Subcutaneous abdominal adipose tissue (tissue), 5 donors: Measurements from ENCODE around the gene LRRC27.
"Not testable (repeated sequence)": the region's sequence is repeated elsewhere in the genome, so short reads cannot be mapped to it uniquely, and the experiment has no call there.

Experiments used
- H3K27ac ChIP-seq: one replicate; pipeline ENCODE4 v1.7.0; 2013; ENCODE audit warnings: low read depth, mild to moderate bottlenecking, inconsistent platforms, low read length, moderate library complexity
- H3K27me3 ChIP-seq, 5 donors: one replicate each; pipeline ENCODE4 v1.7.0; 2013; ENCODE audit warnings: low read length in 5 of 5, inconsistent platforms in 1 of 5; ENCODE audit not compliant: control insufficient read depth in 5 of 5, insufficient read depth in 4 of 5
- H3K36me3 ChIP-seq, 5 donors: one replicate each; pipeline ENCODE4 v1.7.0; 2013; ENCODE audit warnings: low read length in 5 of 5; ENCODE audit not compliant: control insufficient read depth in 5 of 5, insufficient read depth in 5 of 5
- H3K4me1 ChIP-seq, 5 donors: one replicate each; pipeline ENCODE4 v1.7.0; 2013; ENCODE audit warnings: low read length in 5 of 5, mild to moderate bottlenecking in 3 of 5, moderate library complexity in 1 of 5; ENCODE audit not compliant: control insufficient read depth in 5 of 5, insufficient read depth in 5 of 5
- H3K4me3 ChIP-seq, 5 donors: one replicate each; pipeline ENCODE4 v1.7.0; 2013; ENCODE audit warnings: low read length in 5 of 5, low read depth in 1 of 5
- H3K9ac ChIP-seq, 5 donors: one replicate each; pipeline ENCODE4 v1.7.0; 2013; ENCODE audit warnings: low read length in 5 of 5, mild to moderate bottlenecking in 4 of 5, moderate library complexity in 3 of 5
- H3K9me3 ChIP-seq, 5 donors: one replicate each; pipeline ENCODE4 v1.7.0; 2013; ENCODE audit warnings: low read length in 5 of 5; ENCODE audit not compliant: control insufficient read depth in 5 of 5
- donor health status: healthy.
- donor health status: healthy.
- donor health status: healthy.
- donor health status: healthy.
- donor health status: healthy.

The LRRC27 gene

GRCh38 chr10:132347211-132347930, 15.4 kb downstream of the LRRC27 start:
- H3K27me3 ChIP-seq, result no peaks in the 10 kb centered on the region
- peaks cover 10 to 62% (median 23%) of the 10 kb centered on the region in 5 donors for H3K36me3 ChIP-seq
- H3K9me3 ChIP-seq, result no peaks in the 10 kb centered on the region
- no peak overlapping the region for H3K27ac ChIP-seq
- H3K4me3 ChIP-seq, result no peak overlapping the region
- no peak overlapping the region for H3K9ac ChIP-seq
- peaks cover 0 to 10% (median 0%) of the 10 kb centered on the region in 5 donors for H3K4me1 ChIP-seq

- no peaks in the 10 kb centered on the region for H3K27me3 ChIP-seq
- no peak overlapping the region for H3K4me3 ChIP-seq
- no peak overlapping the region for H3K27ac ChIP-seq
- no peak overlapping the region for H3K9ac ChIP-seq
- H3K9me3 ChIP-seq, result no peaks in the 10 kb centered on the region
- peaks cover 10 to 61% (median 23%) of the 10 kb centered on the region in 5 donors for H3K36me3 ChIP-seq
- peaks cover 0 to 10% (median 0%) of the 10 kb centered on the region in 5 donors for H3K4me1 ChIP-seq
These were observed 15.9 kb downstream of the LRRC27 start for GRCh38 chr10:132347931-132348267.

DNA sequence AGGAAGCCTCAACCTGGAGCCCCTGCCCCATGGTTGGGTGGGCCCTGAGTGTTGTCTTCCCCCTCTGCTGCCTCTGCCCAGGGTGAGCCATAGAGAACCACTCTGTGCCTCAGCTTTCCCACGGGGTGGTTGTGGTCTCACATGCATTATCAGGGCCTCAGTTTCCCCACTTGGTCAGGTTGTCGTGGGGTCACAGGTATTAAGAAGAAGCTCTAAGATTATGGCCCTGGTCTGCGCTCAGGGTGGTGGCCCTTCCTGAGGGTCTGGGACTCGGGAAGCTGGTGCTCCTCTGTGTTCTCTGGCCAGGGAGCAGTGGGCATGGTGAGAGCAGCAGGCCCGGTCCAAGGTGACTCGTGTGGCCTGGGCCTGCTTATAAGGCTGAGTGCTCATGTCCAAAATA, 17.8 kb downstream of the LRRC27 start:
- Histone ChIP-seq H3K27ac (no peak overlapping the region), H3K9me3 (no peaks in the 10 kb centered on the region), H3K4me1 (peaks cover 0 to 10% (median 0%) of the 10 kb centered on the region in 5 donors), H3K9ac (no peak overlapping the region), H3K4me3 (no peak overlapping the region), H3K36me3 (peaks cover 5 to 67% (median 26%) of the 10 kb centered on the region in 5 donors), H3K27me3 (no peaks in the 10 kb centered on the region)

GRCh38 chr10:132350391-132350790, 18.4 kb downstream of the LRRC27 start:
- H3K27ac ChIP-seq, result no peak overlapping the region

GRCh38 chr10:132350946-132351345, 19.0 kb downstream of the LRRC27 start:
- H3K36me3 ChIP-seq, result peaks cover 0 to 61% (median 20%) of the 10 kb centered on the region in 5 donors
- no peak overlapping the region for H3K9ac ChIP-seq
- no peaks in the 10 kb centered on the region for H3K27me3 ChIP-seq
- no peaks in the 10 kb centered on the region for H3K9me3 ChIP-seq
- H3K27ac ChIP-seq, result no peak overlapping the region
- no peak overlapping the region for H3K4me3 ChIP-seq
- peaks cover 0 to 10% (median 0%) of the 10 kb centered on the region in 5 donors for H3K4me1 ChIP-seq

More at GRCh38 chr10:132350391-132350790, 18.4 kb downstream of the LRRC27 start:
- Histone ChIP-seq H3K27me3 (no peaks in the 10 kb centered on the region), H3K9me3 (no peaks in the 10 kb centered on the region), H3K4me3 (no peak overlapping the region), H3K4me1 (peaks cover 0 to 10% (median 0%) of the 10 kb centered on the region in 5 donors), H3K36me3 (peaks cover 0 to 62% (median 20%) of the 10 kb centered on the region in 5 donors), H3K9ac (no peak overlapping the region)

DNA sequence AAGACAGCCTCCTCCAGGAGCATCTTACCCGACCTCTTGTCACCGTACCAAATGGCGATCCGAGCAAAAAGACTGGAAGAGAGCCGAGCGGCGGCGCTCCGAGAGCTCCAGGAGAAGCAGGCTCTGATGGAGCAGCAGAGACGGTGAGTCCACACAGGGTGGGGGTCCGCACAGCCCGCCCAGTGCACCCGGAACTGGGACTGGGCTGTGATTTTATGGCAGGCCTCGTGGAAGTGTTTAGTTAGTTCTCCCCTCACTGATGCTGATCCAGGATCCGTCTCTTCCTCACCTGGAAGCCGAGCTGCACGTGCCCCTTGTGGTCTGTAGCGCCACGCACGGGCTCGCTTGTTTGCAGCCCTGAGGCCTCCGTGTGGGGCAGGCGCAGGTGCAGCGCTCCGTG, 19.6 kb downstream of the LRRC27 start:
- Histone ChIP-seq H3K9me3 (no peaks in the 10 kb centered on the region), H3K36me3 (peaks cover 0 to 62% (median 20%) of the 10 kb centered on the region in 5 donors), H3K4me1 (peaks cover 0 to 10% (median 0%) of the 10 kb centered on the region in 5 donors), H3K9ac (no peak overlapping the region), H3K4me3 (no peak overlapping the region), H3K27ac (no peak overlapping the region), H3K27me3 (no peaks in the 10 kb centered on the region)

DNA sequence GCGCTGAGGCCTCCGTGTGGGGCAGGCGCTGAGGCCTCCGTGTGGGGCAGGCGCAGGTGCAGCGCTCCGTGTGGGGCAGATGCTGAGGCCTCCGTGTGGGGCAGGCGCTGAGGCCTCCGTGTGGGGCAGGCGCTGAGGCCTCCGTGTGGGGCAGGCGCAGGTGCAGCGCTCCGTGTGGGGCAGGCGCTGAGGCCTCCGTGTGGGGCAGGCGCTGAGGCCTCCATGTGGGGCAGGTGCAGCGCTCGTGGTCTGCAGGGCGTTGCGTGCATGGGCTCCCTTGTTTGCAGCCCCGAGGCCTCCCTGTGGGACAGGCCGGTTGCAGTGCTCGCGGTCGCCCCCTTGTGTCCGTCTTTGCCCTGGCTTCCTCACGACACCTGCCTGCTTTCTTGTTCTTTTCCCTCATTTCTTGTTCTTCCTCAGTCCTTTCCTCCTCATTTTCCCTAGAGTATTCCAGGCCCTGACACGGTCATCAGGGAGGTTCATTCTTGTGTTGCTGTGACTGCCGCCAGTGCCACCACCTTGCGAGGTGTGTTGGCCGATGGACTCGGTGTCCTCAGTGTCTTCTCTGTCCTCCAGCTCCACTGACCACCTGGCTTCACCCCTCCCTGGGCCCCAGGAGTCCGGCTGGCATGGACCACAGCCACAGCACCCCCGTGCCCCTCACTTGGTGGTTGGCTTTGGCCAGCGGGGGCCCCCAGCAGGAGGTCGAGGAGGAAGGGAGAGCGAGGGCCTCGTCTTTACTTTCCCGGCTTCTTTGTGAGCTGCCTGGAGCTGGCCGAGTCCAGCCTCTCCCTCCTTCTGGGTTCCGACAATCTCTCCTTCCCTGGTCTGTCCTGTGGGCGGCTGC, 20.7 kb downstream of the LRRC27 start:
- H3K27ac ChIP-seq, H3K4me3 ChIP-seq, H3K27me3 ChIP-seq, H3K9me3 ChIP-seq, H3K9ac ChIP-seq: not testable (repeated sequence)
- peaks cover 0 to 56% (median 19%) of the 10 kb centered on the region in 5 donors for H3K36me3 ChIP-seq
- H3K4me1 ChIP-seq, result peaks cover 0 to 21% (median 10%) of the 10 kb centered on the region in 5 donors

DNA sequence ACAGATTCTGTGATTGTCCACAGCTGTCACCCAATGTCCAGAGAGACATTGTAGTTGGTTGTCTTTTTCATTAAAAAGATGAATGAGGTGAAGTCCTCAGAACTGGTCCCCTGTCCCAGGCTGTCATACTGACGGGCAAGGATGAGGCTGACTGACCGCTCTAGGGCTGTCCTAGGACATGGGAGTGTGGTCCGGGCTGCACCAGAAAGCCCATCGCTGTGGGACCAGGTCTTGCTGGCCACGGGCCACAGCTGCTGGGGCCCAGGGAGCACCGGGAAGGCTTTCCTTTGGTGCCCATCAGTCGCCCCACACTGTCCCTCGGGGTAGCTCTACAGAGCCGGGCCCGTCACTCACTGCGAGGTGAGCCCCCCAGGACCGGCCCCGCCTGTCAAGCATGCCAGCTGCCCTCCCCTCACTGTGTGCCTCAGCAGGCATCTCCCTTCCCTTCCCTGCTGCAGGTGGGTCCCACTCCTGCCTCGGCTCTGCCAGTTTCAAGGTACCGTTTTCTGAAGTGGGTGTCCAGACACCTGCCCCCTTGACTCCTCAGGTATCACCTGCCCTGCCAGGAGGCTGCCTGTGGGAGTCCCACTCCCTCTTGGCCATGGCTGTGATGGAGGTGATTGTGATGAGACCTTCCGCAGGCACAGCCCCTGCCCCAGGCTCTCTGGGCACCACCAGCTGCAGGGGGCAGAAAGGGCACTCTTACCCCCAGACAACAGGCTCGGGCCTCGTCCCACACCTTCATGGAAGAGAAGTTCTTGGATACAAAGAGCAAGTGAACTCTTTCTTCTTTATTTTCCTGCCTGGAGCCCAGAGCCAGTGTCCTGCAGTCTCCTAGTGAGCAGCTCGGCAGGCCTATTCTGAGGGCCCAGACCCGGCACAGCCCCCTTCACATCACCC, 21.7 kb downstream of the LRRC27 start:
- no peak overlapping the region for H3K27ac ChIP-seq
- no peak overlapping the region for H3K9ac ChIP-seq
- peaks cover 0 to 46% (median 12%) of the 10 kb centered on the region in 5 donors for H3K36me3 ChIP-seq
- no peaks in the 10 kb centered on the region for H3K9me3 ChIP-seq
- H3K27me3 ChIP-seq, result no peaks in the 10 kb centered on the region
- peaks cover 0 to 24% (median 15%) of the 10 kb centered on the region in 5 donors for H3K4me1 ChIP-seq
- no peak overlapping the region for H3K4me3 ChIP-seq

DNA sequence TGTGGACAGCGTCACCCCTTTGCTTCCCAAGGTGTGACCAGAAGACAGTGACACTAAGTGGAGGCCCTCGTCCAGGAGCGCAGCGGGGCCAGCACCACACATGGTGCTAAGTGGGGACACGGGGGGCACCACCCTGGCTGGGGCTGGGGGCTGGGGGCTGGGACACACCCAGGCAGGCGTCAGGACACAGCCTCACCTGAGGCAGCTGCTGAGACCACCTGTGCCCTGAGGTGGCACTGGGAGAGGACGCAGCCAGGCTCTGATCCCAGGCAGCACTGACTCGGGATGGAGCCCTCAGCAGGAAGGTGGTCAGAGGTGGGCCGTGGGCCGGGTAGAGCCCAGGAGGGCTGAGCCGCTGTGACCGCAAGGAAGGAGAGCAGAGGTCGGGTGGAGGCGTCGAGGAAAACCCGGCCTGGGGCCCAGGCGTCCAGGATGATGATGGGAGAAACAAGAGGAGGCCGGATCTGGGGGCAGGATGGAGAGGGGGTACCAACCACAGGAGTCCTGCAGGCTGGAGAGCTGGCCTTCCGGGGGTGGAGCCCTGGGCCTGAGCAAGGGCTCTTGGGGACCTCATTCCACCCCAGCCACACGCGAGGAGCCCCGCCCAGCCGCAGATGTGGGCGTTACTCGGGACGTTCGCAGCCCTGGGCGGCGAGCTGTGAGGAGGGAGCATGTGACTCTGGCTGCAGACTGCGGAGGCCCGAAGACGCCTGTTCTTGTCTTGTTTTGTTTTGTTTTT, 22.5 kb downstream of the LRRC27 start:
- no peak overlapping the region for H3K4me3 ChIP-seq
- peaks cover 0 to 38% (median 7%) of the 10 kb centered on the region in 5 donors for H3K36me3 ChIP-seq
- H3K4me1 ChIP-seq, result peaks cover 0 to 24% (median 15%) of the 10 kb centered on the region in 5 donors
- H3K9ac ChIP-seq, result no peak overlapping the region
- H3K9me3 ChIP-seq, result no peaks in the 10 kb centered on the region
- H3K27me3 ChIP-seq, result no peaks in the 10 kb centered on the region
- H3K27ac ChIP-seq, result no peak overlapping the region
